Epidermal melanocyte (primary cell): ENCODE measurements around the gene TUBGCP6.

Experiments
- DNase-seq: peaks from one replicate; pipeline ENCODE4 v3.0.0; 2011; ENCODE audit warnings: low spot score; ENCODE audit not compliant: insufficient read length

The TUBGCP6 gene

DNA sequence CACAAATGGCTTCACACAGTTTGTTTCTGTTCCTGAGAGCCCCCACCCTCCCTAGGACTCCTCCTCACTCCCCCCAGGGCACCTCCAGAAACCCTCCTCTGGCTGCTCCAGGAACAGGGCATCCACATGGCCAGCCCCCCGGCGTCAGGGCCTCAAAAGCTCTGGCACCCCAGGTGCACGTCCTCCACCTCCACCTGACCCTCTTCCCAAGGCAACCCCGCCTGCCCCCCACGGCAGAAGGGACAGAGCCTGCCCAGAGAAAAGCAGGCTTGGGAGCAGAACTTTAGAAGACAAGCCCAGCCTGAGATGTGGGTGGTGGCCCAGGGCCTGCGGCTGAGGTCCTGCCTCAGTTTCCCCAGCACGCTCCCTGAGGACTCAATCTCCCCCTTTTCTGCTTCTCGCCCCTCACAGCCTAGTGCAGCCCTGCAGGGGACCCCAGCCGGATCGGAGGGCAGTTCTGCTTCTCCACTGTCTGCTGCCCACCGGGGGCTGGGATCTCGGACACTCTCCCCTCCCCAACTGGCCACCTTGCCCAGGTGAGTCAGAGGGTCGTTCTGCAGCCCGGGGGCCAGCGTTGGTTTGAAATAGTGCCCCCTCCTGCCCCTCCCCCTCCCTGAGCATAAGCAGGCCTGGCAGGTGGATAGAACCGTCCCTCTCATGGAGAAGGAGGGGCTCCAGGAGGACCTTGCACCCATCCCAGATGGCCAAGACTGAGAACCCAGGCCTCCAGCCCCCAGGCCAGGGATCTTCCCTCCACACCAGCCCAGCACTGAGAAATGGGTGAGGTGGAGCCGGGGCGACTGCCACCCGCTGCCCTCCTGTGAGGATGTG lies 61.5 kb downstream of the TUBGCP6 start:
- no peak for DNase-seq

DNA sequence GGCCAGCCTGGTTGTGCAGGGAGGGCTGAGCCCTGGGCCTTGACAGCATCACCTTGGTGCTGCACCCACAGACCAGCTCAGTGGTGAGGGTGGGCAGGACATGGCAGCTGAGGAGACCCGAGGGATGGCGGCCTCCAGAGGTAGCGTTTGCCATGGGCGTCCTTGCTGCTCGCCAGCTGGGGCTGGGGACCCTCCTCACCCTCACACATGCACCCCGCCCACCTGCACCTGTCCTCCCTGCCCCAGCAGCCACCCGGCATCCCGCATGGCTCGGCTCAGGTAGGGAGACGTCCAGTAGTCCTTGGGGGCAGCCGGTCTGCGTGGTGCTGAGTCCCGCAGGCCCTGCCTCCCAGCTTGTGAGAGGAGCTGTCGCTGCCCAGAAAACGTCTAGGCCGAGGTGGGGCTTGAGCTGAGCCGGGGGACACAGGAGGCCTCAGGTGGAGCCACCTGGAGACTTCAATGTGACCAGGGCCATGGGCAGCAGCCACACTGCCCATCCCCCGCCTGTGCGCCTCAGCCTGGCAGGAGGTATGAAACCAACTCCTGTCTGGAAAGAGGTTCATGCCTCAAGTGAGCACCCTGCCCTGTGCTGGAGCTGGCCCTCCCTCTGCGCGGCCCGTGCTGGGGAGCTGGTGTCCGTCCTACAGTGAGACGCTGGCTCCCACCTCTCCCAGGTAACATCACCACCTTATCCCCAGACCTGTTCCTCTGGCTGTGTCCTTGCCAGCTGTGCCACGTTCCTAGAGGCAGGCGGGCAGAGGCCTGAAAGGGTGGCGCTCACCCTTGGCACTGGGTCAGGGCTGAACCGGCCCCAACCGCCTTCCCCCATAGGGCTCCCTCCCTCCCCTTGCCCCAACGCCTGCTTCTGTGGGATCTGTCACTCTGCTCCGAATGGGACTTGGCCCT lies 62.4 kb downstream of the TUBGCP6 start:
- no peak for DNase-seq

DNA sequence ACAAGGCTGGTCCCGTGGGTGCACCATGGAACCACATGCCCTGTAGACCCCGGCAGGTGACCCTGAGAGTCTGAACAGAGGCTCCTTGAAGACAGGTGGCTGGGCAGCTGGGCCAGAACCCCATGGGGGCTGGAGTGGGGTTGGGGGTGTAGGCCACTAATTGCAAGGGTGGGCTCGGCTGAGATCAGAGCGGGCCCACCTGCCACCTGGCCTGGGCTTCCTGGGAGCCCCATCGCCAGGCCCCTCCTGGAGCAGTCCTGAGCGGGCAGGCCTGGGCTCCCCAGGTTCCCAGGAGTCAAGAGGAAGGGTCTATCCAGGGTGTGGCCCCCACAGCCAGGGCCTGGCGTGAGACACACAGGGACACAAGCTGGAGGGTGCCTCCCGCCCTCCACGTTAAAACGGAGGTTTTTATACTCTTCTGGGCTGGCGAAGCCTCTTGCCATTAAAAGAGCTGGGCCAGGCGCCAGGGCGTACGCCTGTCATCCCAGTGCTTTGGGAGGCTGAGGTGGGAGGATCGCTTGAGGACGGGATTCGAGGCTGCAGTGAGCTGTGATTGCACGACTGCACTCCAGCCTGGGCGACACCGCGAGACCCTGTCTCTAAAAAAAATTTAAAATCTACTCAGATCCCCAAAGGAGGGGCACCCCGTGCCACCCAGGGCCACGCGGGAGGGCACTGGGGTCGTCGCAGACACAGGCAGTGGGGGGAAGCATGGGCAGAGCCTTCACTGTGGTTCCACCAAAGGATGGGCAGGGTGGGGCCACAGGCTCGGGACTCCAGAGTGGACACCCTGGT lies 63.9 kb downstream of the TUBGCP6 start:
- no peak for DNase-seq

DNA sequence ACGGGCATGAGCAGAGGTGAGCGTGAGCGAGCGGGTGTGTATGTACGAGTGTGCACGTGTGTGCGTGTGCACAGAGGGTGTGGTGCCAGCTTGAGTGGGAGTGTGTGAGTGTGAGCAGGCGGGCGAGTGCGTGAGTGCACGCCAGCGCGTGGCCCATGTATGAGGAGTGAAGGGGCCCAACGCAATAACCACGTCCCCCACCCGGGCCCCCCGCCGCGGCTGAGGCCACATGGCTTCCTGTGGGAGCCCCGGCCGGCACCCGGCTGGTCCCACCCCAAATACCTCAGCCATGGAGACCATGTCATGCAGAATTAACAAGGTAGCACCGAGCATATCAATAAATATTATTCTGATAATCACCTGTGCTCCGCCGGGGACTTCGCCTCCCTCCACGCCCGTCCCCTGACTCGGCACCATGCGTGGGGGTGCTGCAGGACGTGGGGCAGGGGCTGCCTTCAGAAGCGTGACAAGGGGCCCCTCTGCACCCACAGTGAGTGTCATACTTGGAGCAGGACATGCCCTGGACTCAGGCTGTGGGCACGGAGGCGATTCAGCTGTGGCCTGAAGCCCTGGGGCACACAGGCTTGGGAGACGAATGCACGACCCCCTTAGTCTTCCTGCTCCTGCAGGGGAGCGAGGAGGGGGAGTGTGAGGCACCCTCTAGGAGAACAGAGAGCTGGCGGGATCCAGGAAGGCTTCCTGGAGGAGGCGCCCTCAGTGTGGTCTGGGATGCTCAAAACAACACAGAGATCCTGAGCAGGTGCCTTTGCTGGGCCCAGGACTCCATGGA lies 64.7 kb downstream of the TUBGCP6 start:
- no peak for DNase-seq

DNA sequence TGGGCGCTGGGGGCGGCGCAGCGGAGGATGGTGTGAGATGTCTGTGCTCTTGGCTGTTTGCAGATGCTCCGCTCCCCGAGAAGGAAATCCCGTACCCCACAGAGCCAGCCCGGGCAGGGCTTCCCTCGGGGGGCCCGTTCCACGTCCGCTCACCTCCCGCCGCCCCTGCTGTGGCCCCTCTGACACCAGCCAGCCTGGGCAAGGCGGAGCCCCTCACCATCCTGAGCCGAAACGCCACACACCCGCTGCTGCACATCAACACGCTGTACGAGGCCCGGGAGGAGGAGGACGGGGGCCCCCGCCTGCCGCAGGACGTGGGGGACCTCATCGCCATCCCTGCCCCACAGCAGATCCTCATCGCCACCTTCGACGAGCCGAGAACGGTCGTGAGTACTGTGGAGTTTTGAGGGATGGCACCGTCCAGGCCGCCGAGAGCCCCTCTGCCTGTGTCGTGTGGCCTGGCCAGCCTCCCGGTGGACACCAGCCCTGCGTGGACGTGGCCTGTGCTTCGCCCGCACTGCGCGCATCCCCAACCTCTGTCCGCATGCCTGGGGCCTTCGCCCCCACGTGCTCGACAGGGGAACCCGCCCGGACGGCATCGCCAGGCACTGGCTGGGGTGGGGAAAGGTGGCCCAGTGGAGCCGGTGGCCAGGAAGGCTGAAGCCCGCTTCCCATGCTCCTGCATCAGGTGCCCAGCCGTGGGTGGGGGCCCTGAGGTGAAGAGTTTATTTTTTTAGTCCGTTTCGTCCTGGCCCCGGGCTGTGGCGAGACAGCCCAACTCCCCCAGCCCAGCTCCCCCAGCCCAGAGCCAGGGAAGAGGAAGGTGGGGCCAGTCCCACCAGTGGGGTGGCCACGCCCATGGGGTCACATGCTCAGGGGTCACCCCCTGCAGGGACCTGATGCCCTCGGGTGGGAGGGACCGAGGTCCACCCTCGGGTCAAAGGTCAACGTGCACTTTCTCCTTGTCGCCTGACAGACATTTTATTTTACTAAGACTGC lies 65.7 kb downstream of the TUBGCP6 start:
- DNase-seq: no peak

DNA sequence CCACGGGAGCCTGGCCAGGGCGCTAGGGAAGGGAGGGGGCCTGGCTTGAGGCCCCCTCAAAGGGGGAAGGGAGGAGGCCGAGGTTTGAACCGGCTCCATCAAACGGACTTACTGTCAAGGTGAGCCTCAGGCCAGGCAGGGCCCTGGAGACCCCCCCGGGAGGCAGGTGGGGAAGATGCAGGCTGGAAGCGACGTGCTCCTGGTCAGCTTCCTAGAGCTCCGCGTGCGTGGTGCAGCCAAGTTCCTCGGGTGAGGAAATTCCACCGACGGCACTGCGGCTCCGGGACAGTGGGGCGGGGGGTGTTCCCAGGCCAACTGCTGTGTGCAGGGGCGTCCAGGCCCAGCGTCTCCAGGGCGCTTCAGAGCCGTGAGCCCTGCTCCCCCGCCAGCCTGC lies 66.4 kb downstream of the TUBGCP6 start:
- DNase-seq: no peak

DNA sequence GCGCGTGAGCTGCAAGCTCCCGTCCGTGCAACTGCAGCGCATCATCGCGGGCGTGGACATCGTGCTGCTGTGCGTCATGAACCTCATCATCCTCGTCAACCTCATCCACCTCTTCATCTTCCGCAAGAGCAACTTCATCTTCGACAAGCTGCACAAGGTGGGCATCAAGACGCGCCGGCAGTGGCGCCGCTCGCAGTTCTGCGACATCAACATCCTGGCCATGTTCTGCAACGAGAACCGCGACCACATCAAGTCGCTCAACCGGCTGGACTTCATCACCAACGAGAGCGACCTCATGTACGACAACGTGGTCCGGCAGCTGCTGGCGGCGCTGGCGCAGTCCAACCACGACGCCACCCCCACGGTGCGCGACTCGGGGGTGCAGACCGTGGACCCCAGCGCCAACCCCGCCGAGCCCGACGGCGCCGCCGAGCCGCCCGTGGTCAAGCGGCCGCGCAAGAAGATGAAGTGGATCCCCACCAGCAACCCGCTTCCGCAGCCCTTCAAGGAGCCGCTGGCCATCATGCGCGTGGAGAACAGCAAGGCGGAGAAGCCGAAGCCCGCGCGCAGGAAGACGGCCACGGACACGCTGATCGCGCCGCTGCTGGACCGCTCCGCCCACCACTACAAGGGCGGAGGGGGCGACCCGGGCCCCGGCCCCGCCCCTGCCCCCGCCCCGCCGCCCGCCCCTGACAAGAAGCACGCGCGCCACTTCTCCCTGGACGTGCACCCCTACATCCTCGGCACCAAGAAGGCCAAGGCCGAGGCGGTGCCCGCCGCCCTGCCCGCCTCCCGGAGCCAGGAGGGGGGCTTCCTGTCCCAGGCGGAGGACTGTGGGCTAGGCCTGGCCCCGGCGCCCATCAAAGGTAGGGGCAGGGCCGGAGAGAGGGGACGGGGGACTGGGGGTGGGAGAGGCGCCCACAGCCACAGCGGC lies 67.0 kb downstream of the TUBGCP6 start:
- DNase-seq: no peak

DNA sequence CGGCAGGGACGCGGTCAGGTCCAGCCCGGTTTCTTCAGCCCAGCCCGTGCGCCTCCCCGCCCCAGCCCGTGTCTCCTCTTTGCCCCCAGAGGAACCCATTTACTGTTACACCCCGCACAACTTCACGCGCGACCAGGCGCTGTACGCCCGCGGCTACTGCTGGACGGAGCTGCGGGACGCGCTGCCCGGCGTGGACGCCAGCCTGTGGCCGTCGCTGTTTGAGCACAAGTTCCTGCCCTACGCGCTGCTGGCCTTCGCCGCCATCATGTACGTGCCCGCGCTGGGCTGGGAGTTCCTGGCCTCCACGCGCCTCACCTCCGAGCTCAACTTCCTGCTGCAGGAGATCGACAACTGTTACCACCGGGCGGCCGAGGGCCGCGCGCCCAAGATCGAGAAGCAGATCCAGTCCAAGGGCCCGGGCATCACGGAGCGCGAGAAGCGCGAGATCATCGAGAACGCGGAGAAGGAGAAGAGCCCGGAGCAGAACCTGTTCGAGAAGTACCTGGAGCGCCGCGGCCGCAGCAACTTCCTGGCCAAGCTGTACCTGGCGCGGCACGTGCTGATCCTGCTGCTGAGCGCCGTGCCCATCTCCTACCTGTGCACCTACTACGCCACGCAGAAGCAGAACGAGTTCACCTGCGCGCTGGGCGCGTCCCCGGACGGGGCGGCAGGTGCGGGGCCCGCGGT lies 67.8 kb downstream of the TUBGCP6 start:
- DNase-seq: no peak

DNA sequence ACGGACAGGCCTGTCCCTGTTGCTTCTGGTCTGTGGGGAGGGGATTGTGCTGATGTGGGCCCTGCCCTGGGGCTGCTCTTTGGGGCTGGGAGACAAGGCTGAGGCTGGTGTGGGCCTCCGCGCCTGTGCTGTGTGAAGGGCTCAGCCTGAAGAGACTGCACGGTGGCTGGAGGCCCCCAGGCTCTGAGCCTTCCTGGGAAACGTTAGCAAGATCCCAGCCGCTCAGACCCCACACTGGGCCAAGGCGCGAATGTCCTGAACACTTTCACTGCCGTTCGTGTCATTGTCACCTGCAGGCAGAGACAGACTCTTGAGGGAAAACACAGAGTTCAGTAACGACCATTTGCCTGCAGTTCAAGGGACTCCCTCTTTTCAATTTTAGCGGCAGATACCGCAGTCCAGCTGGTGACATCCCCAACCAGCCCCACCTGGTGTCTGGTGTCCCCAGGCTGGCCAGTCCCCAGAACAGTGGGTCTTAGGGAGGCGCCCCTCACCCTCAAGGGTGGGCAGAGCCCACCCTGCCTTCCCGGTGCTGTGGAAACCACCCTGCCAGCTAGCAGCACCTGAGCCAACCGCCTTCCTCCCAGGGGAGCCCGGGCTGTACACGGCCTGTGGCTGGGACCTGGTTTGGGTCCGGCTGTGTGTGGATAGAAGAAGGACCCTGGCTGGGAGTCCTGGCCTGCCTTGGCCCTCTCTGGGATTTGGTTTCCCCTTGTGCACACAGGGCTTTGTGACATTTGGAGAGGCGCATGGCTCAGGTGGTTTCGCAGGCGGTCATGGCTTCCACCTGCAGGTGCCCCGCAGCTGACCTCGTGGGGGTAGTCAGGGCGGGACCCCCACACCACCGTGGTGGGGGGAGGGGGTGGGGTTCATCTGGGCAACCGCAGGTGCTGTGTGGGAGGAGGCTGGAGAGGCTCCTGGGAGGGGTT lies 68.6 kb downstream of the TUBGCP6 start:
- DNase-seq: no peak

DNA sequence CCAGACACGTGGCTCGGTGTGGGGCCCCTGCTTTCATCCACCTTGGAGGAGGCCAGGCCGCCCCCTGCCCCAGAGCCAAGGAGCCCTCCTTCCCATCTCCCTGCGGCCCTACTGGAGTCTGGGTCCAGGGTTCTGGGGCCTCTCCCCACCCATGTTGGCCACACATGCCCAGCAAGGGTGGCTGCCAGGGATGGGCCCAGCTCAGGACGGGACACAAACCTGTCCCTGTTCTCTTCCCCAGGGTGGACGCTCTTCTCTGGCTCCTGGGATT lies 69.7 kb downstream of the TUBGCP6 start:
- no peak for DNase-seq

DNA sequence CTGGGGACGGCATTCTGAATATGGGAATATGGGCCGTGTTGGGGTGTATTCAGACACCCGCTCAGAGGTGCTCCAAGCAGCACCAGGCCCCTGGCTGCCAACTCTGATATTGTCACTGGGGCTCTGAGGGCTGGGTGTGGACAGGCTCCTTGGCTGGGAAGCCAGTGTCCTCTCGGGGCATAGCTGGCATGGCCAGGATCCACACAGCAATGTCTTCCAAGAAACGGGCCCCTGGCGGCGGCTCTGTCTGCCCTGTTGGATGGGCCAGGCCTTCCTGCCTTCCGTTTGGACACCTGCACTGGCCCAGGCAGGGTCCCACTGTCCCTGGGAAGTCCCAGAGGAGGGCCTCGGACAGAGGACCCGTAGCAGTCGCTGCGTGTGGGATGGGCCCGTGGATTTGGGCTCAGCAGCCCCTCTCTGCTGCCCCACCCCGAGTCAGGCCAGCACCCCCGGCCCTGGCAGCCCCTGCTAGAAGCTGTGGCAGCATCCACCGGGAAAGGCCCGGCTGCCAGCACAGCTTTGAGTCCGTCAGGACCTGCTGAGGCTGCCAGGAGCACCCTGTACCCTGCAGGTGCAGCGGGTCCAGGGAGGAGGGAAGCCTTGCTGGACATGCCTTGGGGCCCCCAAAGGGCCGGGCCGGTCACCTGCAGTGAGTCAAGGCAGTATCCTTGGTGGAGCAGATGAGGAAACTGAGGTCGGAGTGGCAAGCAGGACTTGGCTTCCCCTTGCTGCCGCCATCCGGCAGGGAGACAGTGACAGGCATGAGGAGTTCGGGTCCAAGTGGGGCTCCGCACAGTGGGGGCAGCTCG lies 70.2 kb downstream of the TUBGCP6 start:
- DNase-seq: no peak

DNA sequence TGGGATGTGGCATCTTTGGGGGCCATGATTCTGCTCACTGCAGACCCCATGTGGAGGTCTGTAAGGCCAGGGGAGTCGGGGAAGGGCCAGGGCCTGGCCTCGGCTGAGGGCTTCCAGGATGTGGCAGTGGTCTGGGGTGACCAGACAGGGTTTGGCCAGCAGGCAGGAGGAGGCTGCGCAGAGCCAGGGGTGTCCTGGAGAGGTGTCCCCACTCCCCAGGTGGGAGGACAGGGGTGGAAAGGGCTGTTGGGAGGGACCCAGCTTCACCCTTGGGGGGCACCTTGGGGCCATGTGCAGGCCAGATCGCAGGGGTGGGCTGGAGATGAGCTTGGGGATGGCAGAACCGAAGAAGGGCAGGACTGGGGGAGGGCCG lies 70.9 kb downstream of the TUBGCP6 start:
- no peak for DNase-seq

DNA sequence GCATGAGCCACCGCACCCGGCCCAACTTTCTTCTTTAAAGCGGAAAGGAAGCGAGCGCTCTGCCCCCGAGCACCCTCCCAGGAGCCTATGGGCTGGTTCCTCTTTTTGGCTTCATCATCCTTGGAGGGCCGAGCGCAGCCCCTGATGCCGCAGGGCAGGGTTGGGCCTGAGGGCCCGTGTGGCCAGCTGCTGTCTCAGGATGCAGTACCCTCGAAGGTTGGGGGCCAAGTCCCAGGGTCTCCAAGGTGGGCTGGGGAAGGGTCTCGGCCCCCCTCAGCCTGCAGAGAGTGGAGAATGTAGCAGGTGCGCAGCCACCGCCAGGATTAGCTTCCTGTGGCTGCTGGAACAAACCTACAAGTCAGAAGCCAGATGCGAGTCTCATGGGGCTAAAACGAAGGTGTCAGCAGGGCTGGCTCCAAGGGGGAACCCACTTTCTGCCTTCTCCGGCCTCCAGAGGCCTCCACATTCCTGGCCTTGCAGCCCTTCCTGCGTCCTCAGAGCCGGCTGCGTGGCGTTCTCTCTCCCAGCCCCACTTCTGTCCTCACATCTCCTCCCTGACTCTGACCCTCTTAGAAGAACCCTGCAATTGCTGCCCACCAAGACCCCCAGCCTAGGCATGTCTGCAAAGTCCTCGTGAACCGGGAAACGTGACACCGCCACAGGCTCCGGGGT lies 71.4 kb downstream of the TUBGCP6 start:
- DNase-seq: no peak

DNA sequence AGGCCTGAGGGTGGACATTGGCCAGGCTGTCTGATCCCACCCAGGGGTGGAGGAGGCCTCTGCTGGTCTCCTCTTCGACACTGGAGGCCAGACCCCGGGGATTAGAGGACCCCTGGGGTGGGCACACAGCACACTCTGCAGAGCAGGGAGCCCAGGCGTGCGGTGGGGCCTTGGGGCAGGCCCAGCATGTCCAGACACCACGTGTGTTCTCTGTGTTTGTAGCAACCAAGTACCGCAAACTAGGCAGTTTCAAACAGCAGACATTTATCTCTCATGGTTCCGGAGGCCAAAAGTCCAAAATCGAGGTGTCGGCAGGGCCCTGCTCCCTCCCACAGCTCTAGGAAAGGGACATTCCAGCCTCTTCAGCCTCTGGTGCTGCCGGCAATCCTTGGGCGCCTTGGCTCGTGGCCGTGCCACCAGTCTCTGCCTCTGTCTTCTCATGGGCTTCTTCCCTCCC lies 72.8 kb downstream of the TUBGCP6 start:
- no peak for DNase-seq

DNA sequence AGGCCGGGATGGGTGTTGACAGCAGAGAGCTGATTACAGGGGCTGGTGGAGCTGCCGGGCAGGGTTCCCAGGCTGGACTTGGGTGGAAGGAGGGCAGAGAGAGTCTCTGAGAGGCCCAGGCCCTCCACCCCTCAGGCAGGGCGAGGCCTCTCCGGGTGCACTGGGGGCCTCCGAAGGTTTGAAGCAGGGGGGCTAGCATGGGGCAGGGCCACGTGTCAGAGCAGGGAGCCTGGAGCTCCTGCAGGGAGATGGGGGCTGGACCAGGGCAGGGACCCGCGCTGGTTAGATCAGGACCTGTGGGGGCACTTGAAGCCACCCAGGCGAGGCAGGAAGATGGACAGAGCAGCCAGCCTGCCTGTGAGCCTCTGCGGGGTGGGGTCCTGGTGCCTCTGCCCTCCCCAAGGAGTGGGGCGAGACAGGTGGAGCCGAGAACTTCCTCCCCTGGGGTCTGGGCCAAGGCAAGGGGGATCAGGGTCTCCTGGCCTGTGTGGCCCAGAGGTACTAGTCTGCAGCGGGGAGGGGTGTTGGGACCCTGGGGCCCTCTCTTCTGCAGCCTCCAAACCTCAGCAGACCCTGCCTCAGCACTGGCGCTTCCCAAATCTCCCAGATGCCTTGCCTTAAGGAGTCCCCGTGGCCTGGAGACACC lies 73.4 kb downstream of the TUBGCP6 start:
- DNase-seq: no peak
